ENCODE results near the gene RHBDL3.

GRCh38 chr17:32342603-32343325 is 77.1 kb downstream of the RHBDL3 start:
- no peak for TF ChIP-seq EZH2 (IDR thresholded peaks at IDR 0.05; ENCODE audit: low read length)
- TF ChIP-seq, protein P1, sequence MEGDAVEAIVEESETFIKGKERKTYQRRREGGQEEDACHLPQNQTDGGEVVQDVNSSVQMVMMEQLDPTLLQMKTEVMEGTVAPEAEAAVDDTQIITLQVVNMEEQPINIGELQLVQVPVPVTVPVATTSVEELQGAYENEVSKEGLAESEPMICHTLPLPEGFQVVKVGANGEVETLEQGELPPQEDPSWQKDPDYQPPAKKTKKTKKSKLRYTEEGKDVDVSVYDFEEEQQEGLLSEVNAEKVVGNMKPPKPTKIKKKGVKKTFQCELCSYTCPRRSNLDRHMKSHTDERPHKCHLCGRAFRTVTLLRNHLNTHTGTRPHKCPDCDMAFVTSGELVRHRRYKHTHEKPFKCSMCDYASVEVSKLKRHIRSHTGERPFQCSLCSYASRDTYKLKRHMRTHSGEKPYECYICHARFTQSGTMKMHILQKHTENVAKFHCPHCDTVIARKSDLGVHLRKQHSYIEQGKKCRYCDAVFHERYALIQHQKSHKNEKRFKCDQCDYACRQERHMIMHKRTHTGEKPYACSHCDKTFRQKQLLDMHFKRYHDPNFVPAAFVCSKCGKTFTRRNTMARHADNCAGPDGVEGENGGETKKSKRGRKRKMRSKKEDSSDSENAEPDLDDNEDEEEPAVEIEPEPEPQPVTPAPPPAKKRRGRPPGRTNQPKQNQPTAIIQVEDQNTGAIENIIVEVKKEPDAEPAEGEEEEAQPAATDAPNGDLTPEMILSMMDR (optimal IDR thresholded peaks at IDR 0.05 in 1 of 3, IDR thresholded peaks at IDR 0.05 in 1 of 3, conservative IDR thresholded peaks at IDR 0.05 in 1 of 3; ENCODE audit: extremely low read depth in 1 of 3, insufficient read depth in 2 of 3, low read length in 3 of 3), result no peak

All from keratinocyte (primary cell).